Loucy (cell line): Measurements from ENCODE around the gene SLC26A2.

Experiments
- H2AFZ ChIP-seq: fragments of 200-600 bp; sonication (generic); 2 replicates; pipeline ENCODE4 v1.6.0; 2016; ENCODE audit warnings: antibody characterized with exemption, mild to moderate bottlenecking, low read length, moderate library complexity
- H3F3A ChIP-seq: fragments of 200-600 bp; 2 replicates; pipeline ENCODE4 v1.6.0; 2016; ENCODE audit warnings: antibody characterized with exemption, low read depth, mild to moderate bottlenecking
- H3K27me3 ChIP-seq: fragments of 200-600 bp; sonication (generic); 2 replicates; pipeline ENCODE4 v1.6.1; 2014; ENCODE audit warnings: low read length, mild to moderate bottlenecking; ENCODE audit not compliant: insufficient read depth, poor library complexity, severe bottlenecking
- H3K36me3 ChIP-seq: fragments of 200-600 bp; sonication (generic); 2 replicates; pipeline ENCODE4 v1.6.1; 2016; ENCODE audit warnings: low read length; ENCODE audit not compliant: insufficient read depth
- H3K4me1 ChIP-seq: fragments of 200-600 bp; sonication (generic); 2 replicates; pipeline ENCODE4 v1.5.1; 2014; ENCODE audit warnings: low read length, mild to moderate bottlenecking; ENCODE audit not compliant: insufficient read depth, poor library complexity, severe bottlenecking
- H3K4me2 ChIP-seq: fragments of 200-600 bp; sonication (generic); 2 replicates; pipeline ENCODE4 v1.6.0; 2014; ENCODE audit warnings: antibody characterized with exemption, low read length, low read depth, mild to moderate bottlenecking; ENCODE audit not compliant: poor library complexity, severe bottlenecking
- H3K4me3 ChIP-seq: fragments of 200-600 bp; sonication (generic); 2 replicates; pipeline ENCODE4 v1.5.1; 2014; ENCODE audit warnings: low read length, mild to moderate bottlenecking, mixed read lengths; ENCODE audit not compliant: poor library complexity, severe bottlenecking
- H3K79me2 ChIP-seq: fragments of 200-600 bp; sonication (generic); 2 replicates; pipeline ENCODE4 v1.6.1; 2014; ENCODE audit warnings: low read length; ENCODE audit not compliant: insufficient read depth
- H3K9ac ChIP-seq: fragments of 200-600 bp; sonication (generic); 2 replicates; pipeline ENCODE4 v1.6.0; 2014; ENCODE audit warnings: mild to moderate bottlenecking, low read depth, low read length, moderate library complexity; ENCODE audit not compliant: poor library complexity, severe bottlenecking
- H3K9me2 ChIP-seq: fragments of 200-600 bp; sonication (generic); replicated peaks from 2 replicates; pipeline ENCODE4 v1.6.1; 2016; ENCODE audit warnings: low read depth, low read length, mixed read lengths
- H3K9me3 ChIP-seq: fragments of 200-600 bp; sonication (generic); 2 replicates; pipeline ENCODE4 v1.6.1; 2014; ENCODE audit warnings: mild to moderate bottlenecking, antibody characterized with exemption, low read length, low read depth; ENCODE audit not compliant: insufficient read depth
- H4K20me1 ChIP-seq: fragments of 200-600 bp; sonication (generic); 2 replicates; pipeline ENCODE4 v1.6.0; 2014; ENCODE audit warnings: antibody characterized with exemption, low read length, mild to moderate bottlenecking; ENCODE audit not compliant: insufficient read depth, poor library complexity, severe bottlenecking
- CTCF ChIP-seq: fragments of 200-600 bp; sonication (generic); conservative IDR thresholded peaks from 2 replicates; pipeline ENCODE4 v1.5.1; 2014; ENCODE audit warnings: mild to moderate bottlenecking, antibody characterized with exemption, low read length
- EZH2phosphoT487 ChIP-seq: fragments of 200-600 bp; IDR thresholded peaks from 2 replicates; pipeline ENCODE4 v1.6.1; 2018; ENCODE audit warnings: antibody characterized with exemption, mild to moderate bottlenecking, moderate library complexity, borderline replicate concordance

SLC26A2 gene

GRCh38 chr5:150021491-150022157 is 61.1 kb downstream of the SLC26A2 start:
- no peak overlapping the region for H3K4me3 ChIP-seq
- peaks cover 92% of the 10 kb centered on the region for H3K36me3 ChIP-seq
- H3K9me2 ChIP-seq: no peaks in the 10 kb centered on the region
- no peak overlapping the region for H2AFZ ChIP-seq
- H3K4me1 ChIP-seq: no peaks in the 10 kb centered on the region
- H3K9ac ChIP-seq: no peak overlapping the region
- no peak overlapping the region for H3K4me2 ChIP-seq
- no peaks in the 10 kb centered on the region for H3K79me2 ChIP-seq
- H4K20me1 ChIP-seq: no peaks in the 10 kb centered on the region
- no peaks in the 10 kb centered on the region for H3F3A ChIP-seq
- TF ChIP-seq EZH2phosphoT487 (no peak), CTCF (no peak)
- H3K9me3 ChIP-seq: no peaks in the 10 kb centered on the region
- H3K27me3 ChIP-seq: no peaks in the 10 kb centered on the region

GRCh38 chr5:150022158-150022531 is 61.6 kb downstream of the SLC26A2 start:
- H3K9ac ChIP-seq: no peak overlapping the region
- no peak overlapping the region for H3K4me2 ChIP-seq
- H3K36me3 ChIP-seq: peaks cover 92% of the 10 kb centered on the region

GRCh38 chr5:150022681-150023080 is 62.1 kb downstream of the SLC26A2 start:
- no peaks in the 10 kb centered on the region for H3K79me2 ChIP-seq
- TF ChIP-seq EZH2phosphoT487 (no peak), CTCF (no peak)
- H3F3A ChIP-seq: no peaks in the 10 kb centered on the region
- H4K20me1 ChIP-seq: no peaks in the 10 kb centered on the region
- H3K9ac ChIP-seq: no peak overlapping the region
- no peaks in the 10 kb centered on the region for H3K27me3 ChIP-seq
- no peak overlapping the region for H3K4me2 ChIP-seq
- H3K9me2 ChIP-seq: no peaks in the 10 kb centered on the region
- H3K36me3 ChIP-seq: peaks cover 92% of the 10 kb centered on the region
- no peak overlapping the region for H2AFZ ChIP-seq
- H3K4me1 ChIP-seq: no peaks in the 10 kb centered on the region
- H3K4me3 ChIP-seq: no peak overlapping the region
- H3K9me3 ChIP-seq: no peaks in the 10 kb centered on the region

More at GRCh38 chr5:150022158-150022531, 61.6 kb downstream of the SLC26A2 start:
- TF ChIP-seq EZH2phosphoT487 (no peak), CTCF (no peak)
- H3K79me2 ChIP-seq: no peaks in the 10 kb centered on the region
- no peaks in the 10 kb centered on the region for H3F3A ChIP-seq
- H3K9me2 ChIP-seq: no peaks in the 10 kb centered on the region
- no peaks in the 10 kb centered on the region for H4K20me1 ChIP-seq
- no peaks in the 10 kb centered on the region for H3K27me3 ChIP-seq
- no peaks in the 10 kb centered on the region for H3K4me1 ChIP-seq
- H3K9me3 ChIP-seq: no peaks in the 10 kb centered on the region
- H3K4me3 ChIP-seq: no peak overlapping the region
- no peak overlapping the region for H2AFZ ChIP-seq
